Adipocyte (in vitro differentiated cells): ENCODE data around the gene TXNDC2.
A peak's percentile ranks its signal among the peaks of the same experiment; 100 is the strongest.
"Not testable (repeated sequence)": the region's sequence is repeated elsewhere in the genome, so short reads cannot be mapped to it uniquely, and the experiment has no call there.

Source experiments
- DNase-seq: peaks from one replicate; pipeline ENCODE4 v3.0.0-alpha.2; 2015; ENCODE audit warnings: low read depth
- H3K27me3 ChIP-seq: replicated peaks from 2 replicates; pipeline ENCODE4 v1.7.0; 2013; ENCODE audit warnings: mild to moderate bottlenecking, low read length, moderate library complexity; ENCODE audit not compliant: control insufficient read depth, insufficient read depth
- H3K36me3 ChIP-seq: 2 replicates; pipeline ENCODE4 v1.7.0; 2013; ENCODE audit warnings: low read length, mild to moderate bottlenecking, moderate library complexity; ENCODE audit not compliant: control insufficient read depth, insufficient read depth, severe bottlenecking
- H3K4me1 ChIP-seq: 2 replicates; pipeline ENCODE4 v1.7.0; 2013; ENCODE audit warnings: mild to moderate bottlenecking, low read length, moderate library complexity; ENCODE audit not compliant: control insufficient read depth, insufficient read depth
- H3K4me3 ChIP-seq: 2 replicates; pipeline ENCODE4 v1.7.0; 2013; ENCODE audit warnings: mild to moderate bottlenecking, low read length, moderate library complexity
- H3K9ac ChIP-seq: 2 replicates; pipeline ENCODE4 v1.7.0; 2013; ENCODE audit warnings: mild to moderate bottlenecking, low read length, moderate library complexity
- H3K9me3 ChIP-seq: 2 replicates; pipeline ENCODE4 v1.7.0; 2013; ENCODE audit warnings: mild to moderate bottlenecking, low read length, moderate library complexity; ENCODE audit not compliant: control insufficient read depth

TXNDC2 gene

DNA sequence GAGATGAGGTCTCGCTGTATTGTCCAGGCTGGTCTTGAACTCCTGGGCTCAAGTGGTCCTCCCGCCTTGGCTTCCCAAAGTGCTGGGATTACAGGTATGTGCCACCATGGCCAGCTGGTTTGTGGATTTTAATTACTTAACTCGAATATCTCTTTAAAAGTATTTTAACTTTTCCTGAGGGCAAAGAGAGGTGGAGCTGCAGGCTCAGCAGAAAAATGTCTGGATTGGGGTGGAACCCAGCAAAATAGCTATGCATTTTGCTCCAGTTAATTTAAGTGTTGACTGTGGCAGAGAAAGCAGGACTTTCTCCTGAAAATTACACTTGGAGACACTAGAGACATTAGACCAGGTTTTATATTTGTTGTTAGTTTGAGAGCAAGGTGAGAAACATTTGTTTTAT is 35.5 kb upstream of the TXNDC2 start:
- H3K27me3 ChIP-seq: no peaks in the 10 kb centered on the region
- DNase-seq: no peak
- peaks cover 33% of the 10 kb centered on the region for H3K4me1 ChIP-seq
- H3K4me3 ChIP-seq: no peak overlapping the region
- H3K9me3 ChIP-seq: no peaks in the 10 kb centered on the region
- H3K36me3 ChIP-seq: peaks cover 18% of the 10 kb centered on the region
- no peak overlapping the region for H3K9ac ChIP-seq

DNA sequence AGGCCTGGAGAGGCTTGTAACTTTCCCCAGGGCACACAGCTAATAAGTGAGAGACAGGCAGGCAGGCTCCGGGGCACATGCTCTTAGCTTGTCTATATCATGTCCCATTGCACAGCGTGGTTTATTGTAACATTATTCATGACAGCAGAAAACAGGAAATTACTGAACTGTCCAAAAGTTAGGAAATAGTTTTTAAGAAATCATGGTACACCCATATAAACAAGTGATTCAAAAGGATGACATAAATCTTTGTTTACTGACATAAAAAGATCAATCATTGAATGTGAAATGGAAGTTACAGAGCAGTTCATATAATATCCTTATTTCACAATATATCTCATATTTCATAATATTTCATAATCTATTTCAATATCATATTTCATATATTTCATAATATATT is 34.3 kb upstream of the TXNDC2 start:
- Histone ChIP-seq H3K9me3 (no peaks in the 10 kb centered on the region), H3K4me1 (peaks cover 39% of the 10 kb centered on the region), H3K27me3 (no peaks in the 10 kb centered on the region), H3K4me3 (no peak overlapping the region), H3K9ac (peak overlapping the region; percentile 2), H3K36me3 (peaks cover 13% of the 10 kb centered on the region)
- peak; percentile 49 for DNase-seq

DNA sequence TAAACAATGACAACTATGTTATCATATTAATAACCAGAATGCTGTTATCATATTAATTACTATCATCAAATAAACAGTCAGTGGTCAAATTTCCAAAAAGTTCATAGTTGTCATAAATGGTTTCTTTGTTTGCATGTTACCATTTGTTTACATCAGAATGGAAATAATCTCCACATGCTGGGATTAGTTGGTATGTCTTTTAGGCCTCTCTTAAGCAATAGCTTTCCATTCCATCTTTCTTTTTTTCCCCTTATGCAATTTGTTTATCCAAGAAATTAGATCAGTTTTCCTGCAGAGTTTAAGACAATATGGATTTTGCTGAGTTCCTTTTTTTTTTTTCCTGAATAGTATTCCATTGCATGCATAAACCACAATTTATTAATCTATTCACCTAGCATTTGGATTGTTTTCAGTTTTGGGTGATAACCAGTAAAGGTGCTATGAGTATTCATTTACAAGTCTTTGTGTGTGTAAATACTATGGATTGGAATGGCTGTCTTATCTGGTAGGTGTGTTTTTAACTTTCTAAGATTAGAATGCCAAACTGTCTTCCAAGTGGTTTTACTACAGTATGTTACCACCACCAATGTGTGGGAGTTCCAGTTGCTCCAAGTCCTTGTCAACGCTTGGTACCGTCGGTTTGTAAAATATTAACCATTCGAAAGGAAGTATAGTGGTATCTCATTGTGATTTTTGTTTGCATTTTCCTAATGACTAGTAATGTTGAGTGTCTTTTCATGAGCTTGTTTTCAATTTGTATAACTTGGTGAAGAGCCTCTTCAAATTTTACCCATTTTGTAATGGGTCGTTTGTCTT is 33.3 kb upstream of the TXNDC2 start:
- no peak overlapping the region for H3K9ac ChIP-seq
- H3K36me3 ChIP-seq: peaks cover 13% of the 10 kb centered on the region
- DNase-seq: peak; percentile 71
- H3K4me1 ChIP-seq: peaks cover 41% of the 10 kb centered on the region
- H3K27me3 ChIP-seq: no peaks in the 10 kb centered on the region
- H3K4me3 ChIP-seq: no peak overlapping the region
- no peaks in the 10 kb centered on the region for H3K9me3 ChIP-seq

DNA sequence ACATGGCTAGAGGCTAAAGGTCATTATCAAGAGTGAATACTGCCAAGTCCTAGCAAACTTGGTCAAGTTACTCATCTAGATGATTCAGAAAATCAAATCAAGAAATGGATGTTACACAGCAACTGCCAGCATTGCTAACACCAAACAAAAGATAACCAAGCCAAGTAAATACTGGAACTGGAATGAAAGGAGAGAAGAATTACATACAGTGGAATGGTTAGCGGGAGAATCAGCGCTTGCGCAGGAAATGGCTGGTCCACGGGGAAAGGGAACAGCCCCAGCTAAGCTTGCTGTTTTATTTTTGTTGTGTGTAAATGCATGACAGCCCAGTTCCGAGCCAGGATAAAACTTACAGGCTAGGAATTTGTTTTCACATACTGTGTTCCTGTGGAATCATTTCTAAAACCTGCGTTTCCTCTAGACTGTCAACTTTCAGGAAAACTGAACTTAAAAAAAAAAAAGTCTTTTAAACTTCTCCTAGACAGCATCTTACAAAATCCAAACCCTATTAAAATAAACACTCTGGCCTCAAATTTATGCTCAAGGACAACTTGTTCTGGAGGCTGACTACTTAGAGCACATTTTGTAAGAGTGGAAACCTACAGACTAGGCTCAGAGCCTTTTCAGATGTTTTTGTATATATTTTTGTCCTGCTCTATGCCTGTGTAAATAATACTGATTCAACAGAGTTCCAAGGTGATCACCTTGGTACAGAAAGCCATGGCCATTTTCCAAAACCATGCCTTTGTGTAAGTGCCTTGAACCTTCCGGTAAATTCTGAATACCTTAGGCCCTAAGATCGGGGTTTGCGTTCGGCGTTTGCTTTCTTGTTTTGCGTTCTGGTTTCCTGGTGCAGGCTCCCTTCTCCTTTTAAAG is 30.7 kb upstream of the TXNDC2 start:
- peaks cover 41% of the 10 kb centered on the region for H3K4me1 ChIP-seq
- H3K27me3 ChIP-seq: no peaks in the 10 kb centered on the region
- H3K9me3 ChIP-seq: no peaks in the 10 kb centered on the region
- peak overlapping the region; percentile 57 for H3K9ac ChIP-seq
- DNase-seq: peak; percentile 79
- H3K36me3 ChIP-seq: peaks cover 6% of the 10 kb centered on the region
- no peak overlapping the region for H3K4me3 ChIP-seq

DNA sequence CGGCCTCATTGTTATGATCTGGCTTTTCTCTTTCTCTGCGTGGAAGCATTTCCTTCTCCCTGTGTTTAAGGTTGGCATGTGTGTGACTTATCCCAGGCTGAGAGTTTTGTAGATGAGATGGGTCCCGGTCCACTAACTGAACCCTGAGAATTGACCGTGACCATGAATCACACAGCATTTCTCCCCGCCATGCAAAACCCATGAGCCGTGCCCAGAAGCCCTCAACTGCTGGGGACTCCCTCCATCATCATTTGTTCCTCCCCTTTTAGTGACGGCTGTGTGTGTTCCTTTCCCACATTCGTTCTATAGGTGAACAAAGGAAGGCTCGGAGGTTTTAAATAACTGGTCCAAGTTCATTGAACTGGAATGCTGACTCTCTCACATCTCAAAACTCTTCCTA is 30.1 kb upstream of the TXNDC2 start:
- Histone ChIP-seq H3K9me3 (no peaks in the 10 kb centered on the region), H3K9ac (peak overlapping the region; percentile 57), H3K4me3 (no peak overlapping the region), H3K4me1 (peaks cover 41% of the 10 kb centered on the region), H3K27me3 (no peaks in the 10 kb centered on the region), H3K36me3 (peaks cover 12% of the 10 kb centered on the region)
- no peak for DNase-seq

DNA sequence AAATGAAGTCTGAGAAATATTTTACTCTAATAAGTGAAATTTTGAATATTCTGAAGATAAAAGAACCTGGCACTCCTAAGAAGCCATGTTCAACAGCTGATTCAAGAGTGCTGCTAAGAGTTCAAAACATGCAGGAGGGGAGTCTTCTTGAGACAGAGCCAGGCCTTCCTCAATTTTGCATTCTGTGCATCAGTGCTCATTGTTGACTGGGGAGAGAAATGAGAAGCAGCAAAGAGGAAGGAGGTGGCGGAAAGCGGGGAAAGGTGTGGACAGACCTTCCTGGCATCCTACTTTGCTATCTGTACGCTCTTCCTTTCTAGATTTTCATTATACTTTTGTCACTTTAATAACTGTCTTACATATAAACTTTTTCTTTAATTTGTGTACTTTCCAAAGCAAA is 29.7 kb upstream of the TXNDC2 start:
- no peak overlapping the region for H3K9ac ChIP-seq
- DNase-seq: no peak
- H3K9me3 ChIP-seq: no peaks in the 10 kb centered on the region
- H3K27me3 ChIP-seq: no peaks in the 10 kb centered on the region
- H3K4me3 ChIP-seq: no peak overlapping the region
- H3K36me3 ChIP-seq: peaks cover 15% of the 10 kb centered on the region
- peaks cover 37% of the 10 kb centered on the region for H3K4me1 ChIP-seq

DNA sequence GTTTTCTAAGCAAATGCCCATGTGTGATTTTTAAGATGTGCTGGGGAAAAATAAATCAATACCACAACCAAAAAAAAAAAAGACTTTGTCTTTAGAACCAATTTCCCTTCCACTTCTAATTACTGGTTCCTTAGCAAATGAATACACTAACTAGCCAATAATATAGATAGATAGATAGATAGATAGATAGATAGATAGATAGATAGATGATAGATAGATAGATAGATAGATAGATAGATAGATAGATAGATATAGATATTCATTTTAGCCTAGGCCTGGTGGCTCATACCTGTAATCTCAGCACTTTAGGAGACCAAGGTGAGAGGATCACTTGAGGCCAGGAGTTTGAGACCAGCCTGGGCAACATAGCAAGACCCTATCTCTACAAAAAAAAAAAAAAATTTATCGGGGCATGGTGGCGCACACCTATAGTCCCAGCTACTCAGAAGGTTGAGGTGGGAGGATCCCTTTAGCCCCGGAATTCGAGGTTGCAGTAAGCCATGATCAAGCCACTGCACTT is 28.2 kb upstream of the TXNDC2 start:
- not testable (repeated sequence) for H3K9ac ChIP-seq, H3K27me3 ChIP-seq, H3K4me3 ChIP-seq, H3K9me3 ChIP-seq, DNase-seq
- Histone ChIP-seq H3K4me1 (peaks cover 28% of the 10 kb centered on the region), H3K36me3 (peaks cover 22% of the 10 kb centered on the region)

DNA sequence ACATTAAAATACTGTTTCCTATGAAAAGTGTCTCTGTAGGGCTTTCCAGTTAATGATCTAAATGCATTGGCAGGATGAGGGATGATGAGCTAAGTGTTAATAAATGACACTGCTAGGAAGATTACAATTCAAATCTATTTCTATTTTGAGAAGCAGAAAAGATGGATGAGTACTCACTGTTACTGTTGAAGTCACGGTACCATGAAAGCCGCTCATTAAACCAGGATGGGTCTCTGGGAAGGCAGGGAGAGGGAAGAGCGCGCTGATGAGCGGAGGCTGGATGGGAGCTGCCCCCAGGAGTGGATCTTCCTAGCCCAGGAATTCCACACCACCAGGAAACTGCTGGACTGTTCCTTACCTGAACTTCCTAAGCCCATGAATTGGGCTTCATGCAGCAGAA is 27.1 kb upstream of the TXNDC2 start:
- Histone ChIP-seq H3K4me1 (peaks cover 28% of the 10 kb centered on the region), H3K27me3 (no peaks in the 10 kb centered on the region), H3K36me3 (peaks cover 27% of the 10 kb centered on the region), H3K4me3 (no peak overlapping the region), H3K9me3 (no peaks in the 10 kb centered on the region), H3K9ac (no peak overlapping the region)
- DNase-seq: no peak

DNA sequence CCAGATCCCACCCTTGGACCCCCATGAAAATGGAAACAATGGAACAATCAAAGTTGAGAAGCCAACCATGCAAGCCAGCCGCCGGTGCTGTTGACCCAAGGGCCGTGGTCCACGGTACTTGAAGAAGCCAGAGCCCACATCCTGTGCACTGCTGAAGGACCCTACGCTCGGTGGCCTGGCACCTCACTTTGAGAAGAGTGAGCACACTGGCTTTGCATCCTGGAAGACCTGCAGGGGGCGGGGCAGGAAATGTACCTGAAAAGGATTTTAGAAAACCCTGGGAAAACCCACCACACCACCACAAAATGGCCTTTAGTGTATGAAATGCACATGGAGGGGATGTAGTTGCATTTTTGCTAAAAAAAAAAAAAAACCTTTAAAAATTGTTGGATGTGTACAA is 26.5 kb upstream of the TXNDC2 start:
- Histone ChIP-seq H3K9me3 (no peaks in the 10 kb centered on the region), H3K27me3 (no peaks in the 10 kb centered on the region), H3K36me3 (peaks cover 27% of the 10 kb centered on the region), H3K4me1 (peaks cover 28% of the 10 kb centered on the region), H3K9ac (no peak overlapping the region), H3K4me3 (no peak overlapping the region)
- DNase-seq: no peak

DNA sequence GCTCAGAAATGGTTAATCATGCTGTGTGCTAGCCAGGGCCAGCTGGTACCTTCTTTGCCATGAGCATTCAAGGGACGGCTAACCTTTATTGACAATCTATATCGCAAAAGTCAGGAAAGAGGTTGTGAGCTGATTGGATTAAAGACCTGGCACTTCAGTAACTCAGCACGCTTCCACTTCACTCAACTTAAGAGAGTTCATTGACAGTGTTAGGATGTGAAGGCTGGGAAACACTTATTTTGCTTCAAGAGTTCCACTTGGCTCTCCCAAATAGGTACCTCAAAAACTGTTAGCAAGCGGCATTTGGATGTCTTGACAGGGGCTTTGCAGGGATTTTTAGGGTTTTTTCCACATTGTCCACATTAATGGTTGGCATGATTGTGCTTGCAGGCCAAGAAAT is 25.1 kb upstream of the TXNDC2 start:
- Histone ChIP-seq H3K4me1 (peaks cover 16% of the 10 kb centered on the region), H3K9me3 (peaks cover 3% of the 10 kb centered on the region), H3K4me3 (no peak overlapping the region), H3K36me3 (peaks cover 27% of the 10 kb centered on the region), H3K9ac (no peak overlapping the region), H3K27me3 (no peaks in the 10 kb centered on the region)
- DNase-seq: no peak

DNA sequence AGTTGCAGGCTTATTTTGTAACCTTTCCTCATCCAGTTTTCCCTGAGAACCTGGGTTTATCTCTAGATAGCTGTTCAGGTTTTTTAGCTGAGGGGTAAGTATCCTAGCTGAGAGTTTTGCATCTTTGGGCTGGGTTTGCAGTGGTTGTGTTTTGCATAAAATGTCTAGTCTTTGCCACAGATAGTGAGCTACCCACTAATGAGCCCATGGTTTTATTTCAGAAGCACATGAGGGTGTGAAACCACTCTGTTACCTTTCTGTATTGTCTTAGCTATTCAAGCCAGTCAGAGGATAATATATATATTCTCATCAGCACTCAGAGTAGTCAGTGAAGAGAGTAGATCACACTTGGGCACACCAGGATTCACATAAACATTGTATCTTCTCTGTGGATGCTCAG is 24.6 kb upstream of the TXNDC2 start:
- H3K9me3 ChIP-seq: peaks cover 7% of the 10 kb centered on the region
- no peak overlapping the region for H3K9ac ChIP-seq
- H3K4me3 ChIP-seq: no peak overlapping the region

More for the DNA sequence above, 24.6 kb upstream of the TXNDC2 start:
- no peaks in the 10 kb centered on the region for H3K27me3 ChIP-seq
- no peak for DNase-seq
- H3K4me1 ChIP-seq: peaks cover 11% of the 10 kb centered on the region
- peaks cover 27% of the 10 kb centered on the region for H3K36me3 ChIP-seq
